ENCODE data around the gene SLC44A5.

The SLC44A5 gene

DNA sequence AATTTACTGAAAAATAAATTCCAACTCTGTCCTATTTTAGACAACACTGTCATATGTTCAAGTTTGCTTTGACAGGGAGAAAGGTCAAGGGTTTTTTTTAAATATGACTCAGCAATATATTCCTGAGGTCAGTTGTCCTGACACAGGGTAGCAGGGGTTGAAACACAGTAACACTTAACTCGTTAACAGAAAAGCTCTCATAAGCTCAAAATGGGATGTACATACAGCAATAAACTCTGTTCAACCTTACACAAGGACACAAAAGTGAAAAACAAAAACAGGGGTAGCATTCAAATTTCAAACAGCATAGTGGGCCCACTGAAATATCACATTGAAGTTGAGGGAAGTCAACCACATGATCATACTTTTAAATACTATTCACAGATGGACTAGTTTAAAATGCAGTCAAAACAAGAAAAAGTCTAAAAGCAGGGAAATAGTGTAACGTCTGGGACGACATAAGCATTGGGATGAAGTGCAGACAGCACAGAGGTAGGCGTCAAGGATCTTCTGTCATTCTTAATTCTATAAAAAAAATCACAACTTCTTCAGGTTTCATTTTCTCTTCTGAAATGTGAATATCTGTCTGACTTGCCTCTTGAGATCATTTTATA lies 89.9 kb downstream of the SLC44A5 start:
- H3K27me3 ChIP-seq (ENCODE audit: insufficient read depth, low read length), result no peaks in the 10 kb centered on the region
- no peaks in the 10 kb centered on the region for H3K9me3 ChIP-seq (ENCODE audit: insufficient read depth, low read depth, low read length)
- WGBS, result 87% methylated on average over 4 of the region's 4 CpGs
- H3K4me1 ChIP-seq (ENCODE audit: insufficient read depth, low read length), result no peaks in the 10 kb centered on the region; the same call in 1 of the 2 replicates
- H3K9ac ChIP-seq (ENCODE audit: low read depth, low read length), result no peak overlapping the region
- H3K36me3 ChIP-seq (ENCODE audit: insufficient read depth, low read length), result no peaks in the 10 kb centered on the region
- no peak overlapping the region for H3K4me3 ChIP-seq (ENCODE audit: low read length)
- H3K27ac ChIP-seq (ENCODE audit: low read depth, low read length), result no peak overlapping the region

DNA sequence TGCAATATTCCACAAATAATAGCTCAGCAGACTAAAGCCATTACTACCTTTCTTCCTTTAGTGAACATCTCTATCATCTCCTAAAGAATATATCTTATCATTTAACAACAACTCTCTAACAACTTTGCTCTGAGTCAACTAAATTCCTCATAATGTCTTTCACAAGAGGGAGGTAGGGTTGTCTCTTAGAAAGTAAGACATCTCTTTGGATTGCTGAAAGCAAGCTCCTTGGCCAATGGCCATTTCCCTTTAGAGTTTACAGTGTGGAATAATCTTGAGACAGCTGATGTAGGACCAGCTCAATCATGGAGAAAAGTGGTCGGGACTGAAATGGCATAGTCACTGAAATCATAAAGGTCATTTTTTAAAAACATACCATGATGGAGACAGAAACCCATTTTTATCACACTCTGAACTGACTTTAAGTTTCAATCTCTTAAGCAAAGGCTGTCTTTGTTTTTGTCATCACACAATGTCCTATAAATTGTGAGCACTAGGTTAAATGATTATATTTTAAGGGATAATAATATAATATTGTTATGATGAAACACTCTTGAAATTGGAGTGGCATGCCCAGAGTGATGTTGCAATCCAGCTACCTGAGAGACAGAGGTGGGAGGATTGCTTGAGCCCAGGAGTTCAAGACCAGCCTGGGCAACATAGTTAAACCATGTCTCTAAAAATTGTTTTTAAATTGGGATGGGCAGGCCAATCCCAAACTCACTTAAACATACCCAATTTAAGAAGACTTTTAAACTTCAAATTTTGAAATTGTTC lies 91.1 kb downstream of the SLC44A5 start:
- Histone ChIP-seq H3K27me3 (ENCODE audit: insufficient read depth, low read length) (no peaks in the 10 kb centered on the region), H3K27ac (ENCODE audit: low read depth, low read length) (no peak overlapping the region), H3K4me1 (ENCODE audit: insufficient read depth, low read length) (no peaks in the 10 kb centered on the region; the same call in 1 of the 2 replicates), H3K4me3 (ENCODE audit: low read length) (no peak overlapping the region), H3K36me3 (ENCODE audit: insufficient read depth, low read length) (no peaks in the 10 kb centered on the region), H3K9me3 (ENCODE audit: insufficient read depth, low read depth, low read length) (no peaks in the 10 kb centered on the region), H3K9ac (ENCODE audit: low read depth, low read length) (no peak overlapping the region)
- WGBS, result 100% methylated on average over 1 of the region's 1 CpG

DNA sequence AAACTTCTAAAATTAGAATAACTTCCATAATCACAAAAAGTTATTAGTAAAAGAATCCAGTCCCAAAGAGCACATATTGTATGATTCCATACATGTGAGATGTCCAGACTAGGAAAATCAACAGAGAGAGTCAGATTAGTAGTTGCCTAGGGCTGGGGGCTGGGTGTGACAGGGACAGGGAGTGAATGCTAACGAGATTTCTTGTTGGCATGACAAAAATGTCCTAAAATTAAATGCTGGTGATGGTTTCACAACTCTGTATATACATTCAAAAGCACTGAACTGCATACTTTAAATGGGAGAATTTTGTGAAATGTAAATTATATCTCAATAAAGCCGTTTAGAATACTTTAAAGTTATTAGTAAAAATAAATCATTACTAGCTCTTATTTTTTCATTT lies 92.2 kb downstream of the SLC44A5 start:
- Histone ChIP-seq H3K27me3 (ENCODE audit: insufficient read depth, low read length) (no peaks in the 10 kb centered on the region), H3K4me3 (ENCODE audit: low read length) (no peak overlapping the region), H3K36me3 (ENCODE audit: insufficient read depth, low read length) (no peaks in the 10 kb centered on the region), H3K27ac (ENCODE audit: low read depth, low read length) (no peak overlapping the region), H3K9ac (ENCODE audit: low read depth, low read length) (no peak overlapping the region), H3K4me1 (ENCODE audit: insufficient read depth, low read length) (no peaks in the 10 kb centered on the region; the same call in 1 of the 2 replicates), H3K9me3 (ENCODE audit: insufficient read depth, low read depth, low read length) (no peaks in the 10 kb centered on the region)
- WGBS, result 55% methylated on average over 1 of the region's 2 CpGs

DNA sequence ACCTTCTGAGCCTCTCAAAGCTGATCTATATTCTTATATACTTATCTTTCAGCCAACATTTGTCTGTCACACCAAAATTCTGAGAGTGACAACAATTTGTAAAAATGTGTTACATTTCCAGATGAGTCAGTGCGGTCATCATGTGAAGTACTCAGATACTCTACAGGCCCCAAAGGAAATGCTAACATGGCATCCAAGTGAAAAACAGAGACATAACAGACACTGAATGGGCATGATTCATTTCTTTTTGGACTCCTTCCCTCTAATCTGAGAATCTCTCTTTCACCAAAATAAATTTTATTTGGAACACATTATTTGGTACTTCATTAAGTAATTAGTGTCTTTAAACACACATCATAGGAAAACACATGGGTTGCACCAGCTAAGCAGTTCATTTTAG lies 96.6 kb downstream of the SLC44A5 start:
- no peak overlapping the region for H3K4me3 ChIP-seq (ENCODE audit: low read length)
- H3K27me3 ChIP-seq (ENCODE audit: insufficient read depth, low read length), result no peaks in the 10 kb centered on the region
- no peaks in the 10 kb centered on the region for H3K36me3 ChIP-seq (ENCODE audit: insufficient read depth, low read length)
- no peak overlapping the region for H3K27ac ChIP-seq (ENCODE audit: low read depth, low read length)
- 97% methylated on average over 1 of the region's 1 CpG for WGBS
- H3K9ac ChIP-seq (ENCODE audit: low read depth, low read length), result no peak overlapping the region
- no peaks in the 10 kb centered on the region for H3K9me3 ChIP-seq (ENCODE audit: insufficient read depth, low read depth, low read length)
- no peaks in the 10 kb centered on the region for H3K4me1 ChIP-seq (ENCODE audit: insufficient read depth, low read length)

DNA sequence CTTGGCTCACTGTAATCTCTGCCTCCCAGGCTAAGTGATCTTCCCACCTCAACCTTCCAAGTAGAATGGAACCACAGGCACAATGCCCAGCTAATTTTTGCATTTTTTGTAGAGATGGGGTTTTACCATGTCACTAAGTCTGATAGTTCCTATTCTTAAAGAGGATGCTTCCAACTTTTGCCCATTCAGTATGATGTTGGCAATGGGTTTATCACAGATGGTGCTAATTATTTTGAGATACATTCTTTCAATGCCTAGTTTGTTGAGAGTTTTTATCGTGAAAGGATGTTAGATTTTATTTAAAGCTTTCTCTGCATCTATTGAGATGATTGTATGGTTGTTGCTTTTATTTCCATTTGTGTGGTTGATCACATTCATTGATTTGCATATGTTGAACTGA lies 103.9 kb downstream of the SLC44A5 start:
- Histone ChIP-seq H3K4me1 (ENCODE audit: insufficient read depth, low read length) (no peaks in the 10 kb centered on the region), H3K27ac (ENCODE audit: low read depth, low read length) (no peak overlapping the region), H3K9me3 (ENCODE audit: insufficient read depth, low read depth, low read length) (no peaks in the 10 kb centered on the region), H3K4me3 (ENCODE audit: low read length) (no peak overlapping the region), H3K36me3 (ENCODE audit: insufficient read depth, low read length) (no peaks in the 10 kb centered on the region), H3K9ac (ENCODE audit: low read depth, low read length) (no peak overlapping the region), H3K27me3 (ENCODE audit: insufficient read depth, low read length) (no peaks in the 10 kb centered on the region)
- WGBS, result 95% methylated on average over 1 of the region's 1 CpG

DNA sequence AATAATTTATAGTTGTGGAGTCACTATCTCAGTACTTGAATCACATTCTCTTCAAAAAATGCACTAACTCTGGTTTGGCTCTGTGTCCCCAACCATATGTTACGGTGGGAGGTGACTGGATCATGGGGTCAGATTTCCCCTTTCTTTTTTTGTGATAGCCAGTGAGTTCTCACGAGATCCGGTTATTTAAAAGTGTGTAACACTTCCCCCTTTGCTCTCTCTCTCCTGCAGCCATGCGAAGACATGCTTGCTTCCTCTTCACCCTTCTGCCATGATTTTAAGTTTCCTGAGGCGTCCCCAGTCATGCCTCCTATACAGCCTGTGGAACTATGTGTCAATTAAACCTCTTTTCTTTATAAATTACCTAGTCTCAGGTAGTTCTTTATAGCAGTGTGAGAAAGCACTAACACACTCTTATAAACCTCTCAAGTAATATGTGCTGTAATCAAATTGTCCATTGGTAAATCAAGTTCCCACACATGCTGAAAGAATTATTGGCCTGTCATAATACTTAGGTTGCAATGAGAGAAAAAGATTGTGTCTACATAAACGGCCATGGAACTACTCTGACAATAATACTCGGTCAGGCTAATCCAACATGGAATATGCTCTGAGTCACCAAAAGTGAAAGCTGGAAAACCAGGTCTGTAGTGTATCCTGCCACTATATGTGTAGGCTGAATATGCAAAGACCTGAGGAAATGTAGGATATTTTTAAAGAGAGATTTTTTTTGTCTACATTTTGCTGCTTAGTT lies 107.5 kb downstream of the SLC44A5 start:
- no peak overlapping the region for H3K27ac ChIP-seq (ENCODE audit: low read depth, low read length)
- H3K4me3 ChIP-seq (ENCODE audit: low read length), result no peak overlapping the region
- no peaks in the 10 kb centered on the region for H3K4me1 ChIP-seq (ENCODE audit: insufficient read depth, low read length)
- H3K36me3 ChIP-seq (ENCODE audit: insufficient read depth, low read length), result no peaks in the 10 kb centered on the region
- no peak overlapping the region for H3K9ac ChIP-seq (ENCODE audit: low read depth, low read length)
- no peaks in the 10 kb centered on the region for H3K9me3 ChIP-seq (ENCODE audit: insufficient read depth, low read depth, low read length)
- H3K27me3 ChIP-seq (ENCODE audit: insufficient read depth, low read length), result no peaks in the 10 kb centered on the region
- 94% methylated on average over 7 of the region's 7 CpGs for WGBS

DNA sequence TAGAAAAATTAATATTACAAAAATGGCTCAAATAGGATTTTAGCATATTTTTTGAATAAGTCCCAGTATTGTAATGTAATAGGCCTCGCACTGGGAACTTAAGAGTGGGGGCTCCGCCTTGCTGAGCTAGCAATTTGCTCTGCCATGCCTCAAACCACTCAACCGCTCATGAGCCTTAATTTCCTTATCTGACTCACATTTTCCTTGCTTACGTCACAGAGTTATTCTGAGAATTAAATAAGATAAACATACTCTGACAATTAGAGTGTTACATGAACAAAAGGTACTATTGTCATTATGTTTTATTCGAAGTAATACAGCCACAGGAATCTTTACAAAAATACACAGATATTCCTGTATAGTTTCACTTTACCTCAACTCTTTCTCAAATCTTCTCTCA lies 108.1 kb downstream of the SLC44A5 start:
- WGBS, result 89% methylated on average over 3 of the region's 5 CpGs
- H3K4me1 ChIP-seq (ENCODE audit: insufficient read depth, low read length), result no peaks in the 10 kb centered on the region
- H3K36me3 ChIP-seq (ENCODE audit: insufficient read depth, low read length), result no peaks in the 10 kb centered on the region
- H3K27ac ChIP-seq (ENCODE audit: low read depth, low read length), result no peak overlapping the region
- H3K4me3 ChIP-seq (ENCODE audit: low read length), result no peak overlapping the region
- no peaks in the 10 kb centered on the region for H3K9me3 ChIP-seq (ENCODE audit: insufficient read depth, low read depth, low read length)
- no peak overlapping the region for H3K9ac ChIP-seq (ENCODE audit: low read depth, low read length)
- H3K27me3 ChIP-seq (ENCODE audit: insufficient read depth, low read length), result no peaks in the 10 kb centered on the region

DNA sequence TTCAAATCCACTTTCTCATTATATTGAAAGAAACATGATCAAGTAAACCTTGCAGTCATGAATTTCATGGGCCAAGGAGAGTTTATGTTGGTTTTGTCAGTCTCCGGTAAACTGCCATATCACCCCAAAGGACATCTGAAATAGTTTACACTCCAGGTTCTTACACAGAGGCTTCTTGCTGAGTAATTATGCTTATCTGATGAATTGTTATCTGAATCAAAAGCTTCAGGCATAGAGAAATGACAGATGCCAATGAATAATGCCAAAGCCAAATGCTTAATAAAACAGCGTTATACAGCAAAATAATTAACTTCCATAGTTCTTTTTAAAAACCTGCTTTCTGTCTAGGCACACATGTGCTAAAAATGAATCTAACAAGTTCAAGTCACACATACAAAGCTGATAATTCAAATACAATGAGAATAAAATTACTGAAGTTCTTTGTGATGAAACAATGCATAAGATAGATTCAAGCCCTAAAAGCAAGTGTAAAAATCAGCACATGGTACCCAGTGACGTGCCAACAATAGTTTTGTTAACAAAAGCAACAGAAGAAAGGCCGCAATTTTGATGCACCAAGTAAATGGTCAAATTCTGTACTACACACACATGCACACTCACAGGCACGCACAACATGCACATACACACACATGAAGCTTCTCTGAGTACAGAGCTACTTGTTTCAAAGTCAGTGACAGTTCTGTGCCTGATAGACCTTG lies 109.2 kb downstream of the SLC44A5 start:
- Histone ChIP-seq H3K9me3 (ENCODE audit: insufficient read depth, low read depth, low read length) (no peaks in the 10 kb centered on the region), H3K4me3 (ENCODE audit: low read length) (no peak overlapping the region), H3K9ac (ENCODE audit: low read depth, low read length) (no peak overlapping the region), H3K4me1 (ENCODE audit: insufficient read depth, low read length) (no peaks in the 10 kb centered on the region), H3K27me3 (ENCODE audit: insufficient read depth, low read length) (no peaks in the 10 kb centered on the region), H3K27ac (ENCODE audit: low read depth, low read length) (no peak overlapping the region), H3K36me3 (ENCODE audit: insufficient read depth, low read length) (no peaks in the 10 kb centered on the region)
- 88% methylated on average over 5 of the region's 5 CpGs for WGBS

DNA sequence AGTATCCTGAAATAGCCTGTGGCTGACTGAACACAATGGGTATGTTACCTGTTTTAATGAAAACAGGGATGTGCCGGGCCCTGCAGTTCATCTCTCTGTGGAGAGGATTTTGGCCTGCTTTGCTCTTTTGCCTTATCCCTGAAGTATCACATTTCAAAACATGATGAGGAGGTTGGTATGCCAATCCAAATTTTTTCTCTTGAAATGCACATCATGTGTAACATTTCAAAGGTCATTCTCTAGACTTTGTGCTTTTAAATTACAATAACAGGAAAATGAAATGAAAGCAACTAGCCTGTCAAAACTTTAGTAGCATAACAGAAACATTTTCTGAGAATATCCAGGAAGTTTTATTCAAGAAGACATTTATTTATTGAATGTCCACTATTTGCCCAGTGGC lies 118.9 kb downstream of the SLC44A5 start:
- H3K4me3 ChIP-seq (ENCODE audit: low read length), result no peak overlapping the region
- WGBS, result 93% methylated on average over 1 of the region's 1 CpG
- H3K36me3 ChIP-seq (ENCODE audit: insufficient read depth, low read length), result no peaks in the 10 kb centered on the region
- no peaks in the 10 kb centered on the region for H3K9me3 ChIP-seq (ENCODE audit: insufficient read depth, low read depth, low read length)
- no peak overlapping the region for H3K27ac ChIP-seq (ENCODE audit: low read depth, low read length)
- H3K9ac ChIP-seq (ENCODE audit: low read depth, low read length), result no peak overlapping the region
- H3K4me1 ChIP-seq (ENCODE audit: insufficient read depth, low read length), result no peaks in the 10 kb centered on the region
- no peaks in the 10 kb centered on the region for H3K27me3 ChIP-seq (ENCODE audit: insufficient read depth, low read length)

DNA sequence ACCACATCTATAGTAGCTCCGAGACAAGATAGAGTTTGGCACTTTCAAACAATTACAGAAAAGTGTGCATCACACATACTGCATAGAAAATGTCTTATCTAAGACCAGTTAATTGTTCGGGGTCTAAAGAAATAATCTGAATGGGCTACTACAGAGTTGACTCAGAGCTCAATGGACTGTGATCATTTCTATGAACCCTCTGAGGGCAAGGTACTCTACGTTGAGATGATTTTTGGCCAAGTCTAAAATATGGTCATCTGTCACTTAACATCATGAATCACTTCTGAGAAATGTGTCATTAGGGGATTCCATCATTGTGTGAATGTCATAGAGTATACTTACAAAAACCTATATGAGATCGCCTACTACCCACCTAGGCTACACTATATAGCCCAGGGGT lies 123.5 kb downstream of the SLC44A5 start:
- WGBS, result 96% methylated on average over 4 of the region's 4 CpGs

DNA sequence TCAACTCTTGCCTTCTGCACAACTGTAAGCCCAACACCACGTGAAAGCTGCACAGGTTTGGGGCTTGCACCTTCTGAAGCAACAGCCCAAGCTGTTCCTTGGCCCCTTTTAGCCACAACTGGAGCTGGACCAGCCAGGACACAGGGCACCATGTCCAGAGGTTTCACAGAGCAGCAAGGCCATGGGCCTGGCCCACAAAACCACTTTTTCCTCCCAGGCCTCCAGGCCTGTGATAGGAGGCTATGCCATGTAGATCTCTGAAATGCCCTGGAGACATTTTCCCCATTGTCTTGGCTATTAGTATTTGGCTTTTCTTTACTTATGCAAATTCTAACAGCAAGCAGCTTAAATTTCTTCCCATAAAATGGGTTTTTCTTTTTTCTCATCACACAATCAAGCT lies 126.1 kb downstream of the SLC44A5 start:
- H3K27me3 ChIP-seq (ENCODE audit: insufficient read depth, low read length), result no peaks in the 10 kb centered on the region
- WGBS, result 76% methylated on average over 1 of the region's 1 CpG
- H3K4me3 ChIP-seq (ENCODE audit: low read length), result no peak overlapping the region
- peaks cover 9% of the 10 kb centered on the region; the same call in 1 of the 2 replicates for H3K9me3 ChIP-seq (ENCODE audit: insufficient read depth, low read depth, low read length)
- no peak overlapping the region for H3K9ac ChIP-seq (ENCODE audit: low read depth, low read length)
- H3K4me1 ChIP-seq (ENCODE audit: insufficient read depth, low read length), result no peaks in the 10 kb centered on the region
- no peak overlapping the region for H3K27ac ChIP-seq (ENCODE audit: low read depth, low read length)
- H3K36me3 ChIP-seq (ENCODE audit: insufficient read depth, low read length), result no peaks in the 10 kb centered on the region

More for the DNA sequence above, 123.5 kb downstream of the SLC44A5 start:
- Histone ChIP-seq H3K4me1 (ENCODE audit: insufficient read depth, low read length) (no peaks in the 10 kb centered on the region), H3K9me3 (ENCODE audit: insufficient read depth, low read depth, low read length) (peaks cover 9% of the 10 kb centered on the region; the same call in 1 of the 2 replicates), H3K27me3 (ENCODE audit: insufficient read depth, low read length) (no peaks in the 10 kb centered on the region), H3K4me3 (ENCODE audit: low read length) (no peak overlapping the region), H3K9ac (ENCODE audit: low read depth, low read length) (no peak overlapping the region), H3K36me3 (ENCODE audit: insufficient read depth, low read length) (no peaks in the 10 kb centered on the region), H3K27ac (ENCODE audit: low read depth, low read length) (no peak overlapping the region)
